Measurements from ENCODE around the gene TOGARAM2.

TOGARAM2 gene

GRCh38 chr2:29096969-29097368 lies 115.9 kb downstream of the TOGARAM2 start:
- in situ Hi-C loops (cut with HindIII; ENCODE audit: low pct_unique_long_range_greater_than_20kb, low sequenced_read_pairs), result no loop called here
- no peak for DNase-seq (ENCODE audit: low read depth in 1 of 2, low spot score in 1 of 2)
- TF ChIP-seq JUND (IDR thresholded peaks at IDR 0.05; ENCODE audit: low read depth), result no peak

- DNase-seq (ENCODE audit: low read depth in 1 of 2, low spot score in 1 of 2), result no peak
- TF ChIP-seq JUND (IDR thresholded peaks at IDR 0.05; ENCODE audit: low read depth), result no peak
- in situ Hi-C loops (cut with HindIII; ENCODE audit: low pct_unique_long_range_greater_than_20kb, low sequenced_read_pairs), result no loop called here
These were observed 116.5 kb downstream of the TOGARAM2 start for GRCh38 chr2:29097569-29097968.

GRCh38 chr2:29100564-29100963 lies 119.5 kb downstream of the TOGARAM2 start:
- TF ChIP-seq JUND (IDR thresholded peaks at IDR 0.05; ENCODE audit: low read depth), result no peak
- in situ Hi-C loops (cut with HindIII; ENCODE audit: low pct_unique_long_range_greater_than_20kb, low sequenced_read_pairs), result no loop called here
- DNase-seq (ENCODE audit: low read depth in 1 of 2, low spot score in 1 of 2), result no peak

All from T47D (cell line).